BLaER1 treated with 17β-estradiol and CSF1 and Interleukin-3, amounts not matched to agents 10 nM and 100 nM (cell line): Measurements from ENCODE around the gene CREB1.

Source experiments
- H3K27ac ChIP-seq, 11 experiments: shearing (Covaris generic); formaldehyde crosslinking; 2 replicates each; pipeline ENCODE4 v1.8.1; 2022
- H3K27me3 ChIP-seq, 11 experiments: shearing (Covaris generic); formaldehyde crosslinking; 2 replicates each; pipeline ENCODE4 v1.8.1; 2022
- H3K36me3 ChIP-seq, 11 experiments: shearing (Covaris generic); formaldehyde crosslinking; 2 replicates each; pipeline ENCODE4 v1.8.1; 2022
- H3K4me1 ChIP-seq, 10 experiments: shearing (Covaris generic); formaldehyde crosslinking; 2 replicates each; pipeline ENCODE4 v1.8.1; 2022
- H3K4me2 ChIP-seq, 11 experiments: shearing (Covaris generic); formaldehyde crosslinking; 2 replicates each; pipeline ENCODE4 v1.8.1; 2022
- H3K4me3 ChIP-seq, 10 experiments: shearing (Covaris generic); formaldehyde crosslinking; 2 replicates each; pipeline ENCODE4 v1.8.1; 2022
- H3K9ac ChIP-seq, 11 experiments: shearing (Covaris generic); formaldehyde crosslinking; 2 replicates each; pipeline ENCODE4 v1.8.1; 2022
- H3K9me3 ChIP-seq, 11 experiments: shearing (Covaris generic); formaldehyde crosslinking; replicated peaks in 1 of 11; 2 replicates each; pipeline ENCODE4 v1.8.1; 2022
- H4K20me1 ChIP-seq, 11 experiments: shearing (Covaris generic); formaldehyde crosslinking; 2 replicates each; pipeline ENCODE4 v1.8.1; 2022
- Cebpa-rat ChIP-seq, 11 experiments: shearing (Covaris generic); IDR thresholded peaks; 2 replicates each; pipeline ENCODE4 v1.8.1; 2022

The CREB1 gene

DNA sequence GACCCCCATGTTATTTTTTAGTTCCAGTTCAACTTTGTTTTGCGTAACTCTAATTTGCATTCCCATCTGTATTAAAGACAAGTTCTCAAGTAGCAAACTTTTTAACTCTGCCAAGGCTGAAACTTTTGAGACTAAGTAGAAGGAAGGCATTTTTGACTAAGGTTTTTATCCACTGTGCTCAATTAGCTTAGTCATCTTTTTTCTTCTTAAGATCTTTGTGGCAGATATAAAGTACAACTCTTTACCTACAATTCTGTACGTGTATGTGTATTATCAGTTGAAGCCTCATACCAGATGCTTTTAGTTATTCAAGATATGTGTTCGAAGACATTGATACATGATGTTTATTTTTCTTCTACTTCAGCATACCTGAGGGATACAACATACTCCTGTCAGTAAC lies 41.6 kb downstream of the CREB1 start:
- TF ChIP-seq Cebpa-rat (IDR thresholded peaks at IDR 0.05): no peak
- H3K27me3 ChIP-seq: no peaks in the 10 kb centered on the region
- H3K4me1 ChIP-seq: no peaks in the 10 kb centered on the region
- H3K9ac ChIP-seq: no peak overlapping the region
- H4K20me1 ChIP-seq: peaks cover 0 to 29% (median 0%) of the 10 kb centered on the region in 11 experiments; a peak in 6 of 22 replicates
- peaks cover 90 to 100% (median 98%) of the 10 kb centered on the region in 11 experiments for H3K36me3 ChIP-seq
- no peak overlapping the region for H3K27ac ChIP-seq
- H3K4me2 ChIP-seq: no peak overlapping the region
- H3K4me3 ChIP-seq: no peak overlapping the region
- no peaks in the 10 kb centered on the region for H3K9me3 ChIP-seq

DNA sequence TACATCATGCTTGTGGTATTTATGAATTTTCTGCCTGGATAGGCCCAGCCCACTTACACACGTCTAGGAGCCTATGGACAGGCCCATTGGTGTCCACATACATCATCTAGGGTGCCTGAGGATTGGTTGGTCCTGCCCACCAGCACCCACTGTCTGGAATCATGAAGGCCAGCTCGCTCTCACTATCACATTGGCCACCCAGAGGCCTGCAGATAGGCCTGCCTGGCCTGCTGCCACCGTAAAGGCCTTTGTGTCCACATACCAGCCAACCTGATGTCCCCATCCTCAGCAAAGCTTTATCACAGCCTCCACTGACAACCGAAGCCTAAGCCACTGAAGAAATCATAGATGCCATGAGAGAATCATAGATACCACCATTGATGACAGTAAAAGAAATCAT lies 55.2 kb downstream of the CREB1 start:
- H3K4me3 ChIP-seq: no peak overlapping the region
- peaks cover 0 to 28% (median 19%) of the 10 kb centered on the region in 11 experiments; a peak in 18 of 22 replicates for H3K9me3 ChIP-seq
- no peak overlapping the region for H3K4me2 ChIP-seq
- H3K36me3 ChIP-seq: peaks cover 88 to 100% (median 96%) of the 10 kb centered on the region in 11 experiments
- H3K27ac ChIP-seq: no peak overlapping the region
- H3K27me3 ChIP-seq: no peaks in the 10 kb centered on the region
- H3K4me1 ChIP-seq: peaks cover 0 to 5% (median 0%) of the 10 kb centered on the region in 10 experiments; a peak in 1 of 20 replicates
- H3K9ac ChIP-seq: no peak overlapping the region
- H4K20me1 ChIP-seq: peaks cover 0 to 21% (median 0%) of the 10 kb centered on the region in 11 experiments; a peak in 3 of 22 replicates
- TF ChIP-seq Cebpa-rat (IDR thresholded peaks at IDR 0.05): no peak

DNA sequence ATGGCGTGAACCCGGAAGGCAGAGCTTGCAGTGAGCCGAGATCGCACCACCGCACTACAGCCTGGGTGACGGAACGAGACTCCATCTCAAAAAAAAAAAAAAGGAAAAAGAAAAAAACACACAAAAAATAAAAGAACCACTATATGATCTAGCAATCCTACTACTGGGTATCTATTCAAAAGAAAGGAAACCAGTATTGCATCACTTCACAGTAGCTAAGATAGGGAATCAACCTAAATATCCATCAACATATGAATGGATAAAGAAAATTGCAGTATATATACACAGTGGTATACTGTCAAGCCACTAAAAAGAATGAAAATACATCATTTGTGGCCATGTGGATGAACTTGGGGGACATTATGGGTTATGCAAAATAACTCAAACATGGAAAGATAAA lies 57.5 kb downstream of the CREB1 start:
- Histone ChIP-seq H3K4me2 (no peak overlapping the region), H3K4me1 (no peaks in the 10 kb centered on the region), H3K9me3 (peaks cover 23 to 51% (median 42%) of the 10 kb centered on the region in 11 experiments), H3K36me3 (peaks cover 91 to 100% (median 99%) of the 10 kb centered on the region in 11 experiments), H3K4me3 (no peak overlapping the region), H3K27ac (no peak overlapping the region), H3K27me3 (no peaks in the 10 kb centered on the region), H3K9ac (no peak overlapping the region), H4K20me1 (peaks cover 0 to 10% (median 0%) of the 10 kb centered on the region in 11 experiments; a peak in 3 of 22 replicates)
- 0 out of 22 replicates have a peak, but pooled peaks of 1 of the 11 experiments have one; percentile 11 for TF ChIP-seq Cebpa-rat (IDR thresholded peaks at IDR 0.05)

DNA sequence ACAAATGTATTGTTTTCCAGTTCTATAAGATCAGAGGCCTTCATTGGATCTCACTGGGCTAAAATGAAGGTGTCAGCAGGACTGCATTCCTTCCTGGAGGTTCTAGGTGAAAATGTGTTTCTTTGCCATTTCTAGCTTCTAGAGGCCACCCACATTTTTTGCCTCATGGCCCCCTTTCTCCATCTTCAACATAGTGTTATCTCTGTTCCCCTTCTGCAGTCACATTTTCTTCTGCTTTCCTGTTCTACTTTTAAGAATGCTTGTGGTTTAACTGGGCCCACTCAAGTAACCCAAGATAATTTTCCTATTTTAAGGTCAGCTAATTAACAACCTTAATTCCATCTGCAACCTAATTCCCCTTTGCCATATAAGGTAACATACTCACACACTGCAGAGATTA lies 59.4 kb downstream of the CREB1 start:
- Histone ChIP-seq H4K20me1 (peaks cover 0 to 3% (median 0%) of the 10 kb centered on the region in 11 experiments; a peak in 2 of 22 replicates), H3K27me3 (no peaks in the 10 kb centered on the region), H3K36me3 (peaks cover 92 to 100% (median 99%) of the 10 kb centered on the region in 11 experiments), H3K4me2 (no peak overlapping the region), H3K9me3 (peaks cover 27 to 61% (median 53%) of the 10 kb centered on the region in 11 experiments), H3K4me3 (no peak overlapping the region), H3K9ac (no peak overlapping the region), H3K27ac (no peak overlapping the region), H3K4me1 (peaks cover 0 to under 1% (median 0%) of the 10 kb centered on the region in 10 experiments; a peak in 1 of 20 replicates)
- no peak for TF ChIP-seq Cebpa-rat (IDR thresholded peaks at IDR 0.05)

DNA sequence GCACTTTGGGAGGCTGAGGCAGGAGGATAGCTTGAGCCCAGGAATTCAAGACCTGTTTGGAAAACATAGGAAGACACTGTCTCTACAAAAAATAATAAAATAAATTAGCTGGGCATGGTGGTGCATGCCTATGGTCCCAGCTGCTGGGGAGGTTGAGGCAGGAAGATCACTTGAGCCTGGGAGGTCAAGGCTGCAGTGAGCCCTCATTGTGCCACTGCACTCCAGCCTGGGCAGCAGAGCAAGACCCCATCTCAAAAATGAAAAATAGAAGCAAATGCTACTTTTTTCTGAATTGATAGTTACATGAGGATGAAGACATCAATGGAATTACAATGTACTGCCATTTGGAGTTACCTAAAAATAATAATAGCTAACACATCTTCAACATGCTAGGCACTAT lies 63.5 kb downstream of the CREB1 start:
- Histone ChIP-seq H4K20me1 (peaks cover 0 to 23% (median 9%) of the 10 kb centered on the region in 11 experiments; a peak in 10 of 22 replicates), H3K27ac (no peak overlapping the region), H3K27me3 (no peaks in the 10 kb centered on the region), H3K4me1 (peaks cover 0 to 5% (median 0%) of the 10 kb centered on the region in 10 experiments; a peak in 1 of 20 replicates), H3K9me3 (peaks cover 27 to 52% (median 46%) of the 10 kb centered on the region in 11 experiments), H3K36me3 (peaks cover 93 to 100% (median 98%) of the 10 kb centered on the region in 11 experiments), H3K9ac (no peak overlapping the region), H3K4me3 (no peak overlapping the region), H3K4me2 (no peak overlapping the region)
- no peak for TF ChIP-seq Cebpa-rat (IDR thresholded peaks at IDR 0.05)

DNA sequence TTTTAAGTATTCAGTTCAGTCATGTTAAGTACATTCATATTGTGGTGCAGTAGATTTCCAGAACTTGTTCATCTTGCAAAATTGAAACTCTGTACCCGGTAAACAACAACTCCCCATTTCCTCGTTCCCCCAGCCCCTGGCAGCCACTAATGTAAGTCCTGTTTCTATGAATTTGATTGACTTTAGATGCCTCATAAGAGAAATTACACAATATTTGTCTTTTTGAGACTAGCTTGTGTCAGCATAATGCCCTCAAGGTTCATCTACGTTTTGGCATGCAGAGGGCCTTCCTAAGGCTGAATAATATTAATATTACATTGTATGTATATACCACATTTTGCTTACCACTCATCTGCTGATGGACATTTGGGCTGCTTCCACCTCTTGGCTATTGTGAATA lies 64.5 kb downstream of the CREB1 start:
- no peak for TF ChIP-seq Cebpa-rat (IDR thresholded peaks at IDR 0.05)
- H3K4me1 ChIP-seq: peaks cover 0 to 5% (median 0%) of the 10 kb centered on the region in 10 experiments; a peak in 1 of 20 replicates
- no peak overlapping the region for H3K27ac ChIP-seq
- H3K9ac ChIP-seq: no peak overlapping the region
- H3K27me3 ChIP-seq: no peaks in the 10 kb centered on the region
- H3K4me3 ChIP-seq: no peak overlapping the region
- H3K9me3 ChIP-seq: peaks cover 25 to 45% (median 41%) of the 10 kb centered on the region in 11 experiments
- H3K4me2 ChIP-seq: no peak overlapping the region
- peaks cover 90 to 100% (median 96%) of the 10 kb centered on the region in 11 experiments for H3K36me3 ChIP-seq
- peaks cover 0 to 20% (median 9%) of the 10 kb centered on the region in 11 experiments; a peak in 10 of 22 replicates for H4K20me1 ChIP-seq

DNA sequence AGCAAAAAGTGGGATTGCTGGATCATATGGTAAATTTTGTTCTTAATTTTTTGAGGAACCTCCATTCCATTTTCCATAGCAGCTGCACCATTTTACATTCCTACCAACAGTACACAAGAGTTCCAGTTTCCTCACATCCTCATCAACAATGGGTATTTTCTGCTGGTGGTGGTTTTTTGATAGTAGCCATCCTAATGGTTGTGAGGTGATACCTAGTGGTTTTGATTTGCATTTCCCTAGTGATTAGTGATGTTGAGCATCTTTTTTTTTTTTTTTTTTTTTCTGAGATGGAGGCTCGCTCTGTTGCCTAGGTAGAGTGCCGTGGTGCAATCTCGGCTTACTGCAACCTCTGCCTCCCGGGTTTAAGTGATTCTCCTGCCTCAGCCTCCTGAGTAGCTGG lies 65.0 kb downstream of the CREB1 start:
- peaks cover 86 to 100% (median 95%) of the 10 kb centered on the region in 11 experiments for H3K36me3 ChIP-seq
- H3K27me3 ChIP-seq: no peaks in the 10 kb centered on the region
- peaks cover 0 to 5% (median 0%) of the 10 kb centered on the region in 10 experiments; a peak in 1 of 20 replicates for H3K4me1 ChIP-seq
- no peak overlapping the region for H3K4me3 ChIP-seq
- peaks cover 24 to 41% (median 36%) of the 10 kb centered on the region in 11 experiments for H3K9me3 ChIP-seq
- TF ChIP-seq Cebpa-rat (IDR thresholded peaks at IDR 0.05): no peak
- H3K9ac ChIP-seq: no peak overlapping the region
- H3K27ac ChIP-seq: no peak overlapping the region
- H3K4me2 ChIP-seq: no peak overlapping the region
- peaks cover 0 to 20% (median 9%) of the 10 kb centered on the region in 11 experiments; a peak in 10 of 22 replicates for H4K20me1 ChIP-seq

DNA sequence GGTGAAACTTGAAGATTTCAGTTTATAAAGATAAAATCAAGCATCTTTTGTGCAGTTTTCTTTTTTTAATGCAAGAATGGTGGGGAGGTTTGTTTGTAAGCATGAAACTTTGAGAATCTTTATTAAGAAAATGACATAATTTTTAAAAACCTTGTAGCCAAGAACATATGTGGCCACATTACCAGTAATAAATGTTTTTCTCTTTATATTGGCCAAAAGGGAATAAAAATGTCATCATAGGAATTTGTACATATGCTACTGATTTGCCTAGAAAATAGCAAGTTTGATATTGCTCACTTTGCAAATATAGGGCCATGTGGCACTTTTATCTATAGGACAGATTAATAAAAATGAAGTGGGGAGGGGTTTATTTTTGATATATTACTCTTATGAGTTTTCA lies 69.9 kb downstream of the CREB1 start:
- Histone ChIP-seq H3K4me1 (no peaks in the 10 kb centered on the region), H3K9ac (no peak overlapping the region), H3K27me3 (no peaks in the 10 kb centered on the region), H4K20me1 (peaks cover 0 to 22% (median 11%) of the 10 kb centered on the region in 11 experiments; a peak in 10 of 22 replicates), H3K4me2 (no peak overlapping the region), H3K36me3 (peaks cover 42 to 87% (median 58%) of the 10 kb centered on the region in 11 experiments), H3K27ac (no peak overlapping the region), H3K9me3 (no peaks in the 10 kb centered on the region), H3K4me3 (no peak overlapping the region)
- TF ChIP-seq Cebpa-rat (IDR thresholded peaks at IDR 0.05): no peak

DNA sequence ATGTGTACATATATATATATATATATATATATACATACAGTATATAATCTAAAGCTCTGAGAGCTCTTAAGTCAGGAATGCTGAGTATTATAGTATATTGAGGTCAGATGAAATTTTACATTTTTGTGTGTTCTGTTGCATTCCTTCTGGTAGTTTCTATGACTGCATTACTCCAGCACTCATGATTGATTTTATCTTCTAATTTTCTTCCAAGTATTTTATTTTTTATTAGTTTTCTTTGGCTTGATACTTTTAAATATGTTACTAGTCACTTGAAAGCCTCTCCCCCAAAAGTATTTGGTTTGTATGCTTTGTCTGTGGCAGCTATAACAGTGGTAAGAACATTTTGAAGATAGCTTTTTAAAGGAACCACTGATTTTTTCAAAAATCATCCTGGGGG lies 70.5 kb downstream of the CREB1 start:
- TF ChIP-seq Cebpa-rat (IDR thresholded peaks at IDR 0.05): no peak
- Histone ChIP-seq H3K27me3 (no peaks in the 10 kb centered on the region), H3K4me2 (no peak overlapping the region), H3K9ac (no peak overlapping the region), H3K27ac (no peak overlapping the region), H3K4me3 (no peak overlapping the region), H3K4me1 (peaks cover 0 to 5% (median 0%) of the 10 kb centered on the region in 10 experiments; a peak in 1 of 20 replicates), H3K36me3 (peaks cover 36 to 87% (median 58%) of the 10 kb centered on the region in 11 experiments), H4K20me1 (peaks cover 0 to 20% (median 11%) of the 10 kb centered on the region in 11 experiments; a peak in 10 of 22 replicates), H3K9me3 (no peaks in the 10 kb centered on the region)
